Common myeloid progenitor, CD34-positive (primary cell): ENCODE results near the gene SHQ1.

Source experiments
- CTCF ChIA-PET: fragments of 350-600 bp; sonication (Branson Sonifier 250); formaldehyde crosslinking; loops from one replicate; lab custom pipeline; 2021; ENCODE audit warnings: antibody characterized with exemption; lab: Charles Lee
- POLR2A ChIA-PET: fragments of 350-600 bp; sonication (Branson Sonifier 250); formaldehyde crosslinking; loops from one replicate; lab custom pipeline; 2021; ENCODE audit warnings: antibody characterized with exemption; lab: Charles Lee
- DNase-seq, 3 donors: peaks; one replicate each; pipeline versions ENCODE4 v3.0.0 to v3.0.0-alpha.2; 2013
- H3K27ac ChIP-seq, 2 experiments: 1 replicate in 1 of 2; 2 replicates in 1 of 2; pipeline ENCODE4 v1.7.0; 2013; ENCODE audit warnings: inconsistent platforms in 2 of 2, low read length in 2 of 2, mild to moderate bottlenecking in 2 of 2, low read depth in 1 of 2, moderate library complexity in 1 of 2; ENCODE audit not compliant: severe bottlenecking in 2 of 2, insufficient read depth in 1 of 2, poor library complexity in 1 of 2
- H3K27me3 ChIP-seq, 5 experiments: replicated peaks in 2 of 5; 1 replicate in 3 of 5; 2 replicates in 2 of 5; pipeline versions ENCODE4 v1.6.1 to v1.7.0; 2013; ENCODE audit warnings: low read length in 4 of 5, mild to moderate bottlenecking in 2 of 5, moderate library complexity in 2 of 5, inconsistent platforms in 1 of 5; ENCODE audit not compliant: insufficient read depth in 5 of 5, control insufficient read depth in 4 of 5
- H3K36me3 ChIP-seq, 4 experiments: 1 replicate in 2 of 4; 2 replicates in 2 of 4; pipeline versions ENCODE4 v1.6.1 to v1.7.0; 2013; ENCODE audit warnings: low read length in 3 of 4, control low read depth in 1 of 4, mild to moderate bottlenecking in 1 of 4; ENCODE audit not compliant: control insufficient read depth in 4 of 4, insufficient read depth in 4 of 4
- H3K4me1 ChIP-seq, 4 experiments: 1 replicate in 3 of 4; 2 replicates in 1 of 4; pipeline versions ENCODE4 v1.6.1 to v1.7.1; 2013; ENCODE audit warnings: low read length in 3 of 4, mild to moderate bottlenecking in 3 of 4, control low read depth in 1 of 4, inconsistent platforms in 1 of 4, moderate library complexity in 1 of 4; ENCODE audit not compliant: control insufficient read depth in 4 of 4, insufficient read depth in 4 of 4; ENCODE audit errors: control extremely low read depth in 1 of 4
- H3K4me3 ChIP-seq, 7 experiments: 1 replicate in 4 of 7; 2 replicates in 3 of 7; pipeline versions ENCODE4 v1.5.1 to v1.7.0; 2013; ENCODE audit warnings: mild to moderate bottlenecking in 7 of 7, low read length in 6 of 7, moderate library complexity in 6 of 7, inconsistent platforms in 2 of 7, low read depth in 2 of 7, control low read depth in 1 of 7; ENCODE audit not compliant: insufficient read depth in 4 of 7, control insufficient read depth in 1 of 7; ENCODE audit errors: extremely low read depth in 1 of 7
- H3K9me3 ChIP-seq, 5 experiments: 1 replicate in 4 of 5; 2 replicates in 1 of 5; pipeline versions ENCODE4 v1.6.1 to v1.7.1; 2013; ENCODE audit warnings: low read length in 4 of 5, mild to moderate bottlenecking in 2 of 5, inconsistent platforms in 1 of 5, low read depth in 1 of 5, moderate library complexity in 1 of 5; ENCODE audit not compliant: control insufficient read depth in 4 of 5, insufficient read depth in 2 of 5; ENCODE audit errors: control extremely low read depth in 1 of 5
- WGBS: methylation state at CpG from one replicate; pipeline ENCODE4 v1.1.5; 2013; ENCODE audit not compliant: insufficient coverage; 5-methylcytosine and 5-hydroxymethylcytosine counted together

SHQ1 gene

GRCh38 chr3:72830452-72831223, 17.6 kb downstream of the SHQ1 start:
- no peaks in the 10 kb centered on the region for H3K9me3 ChIP-seq
- no peak for DNase-seq
- H3K4me1 ChIP-seq, result no peaks in the 10 kb centered on the region
- POLR2A ChIA-PET, result no interaction called here
- CTCF ChIA-PET, result interaction anchor here (0.7 to 2.0 kb wide), 4 partner anchors 8 to 164 kb away, joined by 3 to 10 read pairs (median 3); partner anchors contain the start of gene SHQ1
- H3K36me3 ChIP-seq, result peaks cover 13 to 50% (median 28%) of the 10 kb centered on the region in 4 experiments
- no peak overlapping the region for H3K4me3 ChIP-seq
- no peaks in the 10 kb centered on the region for H3K27me3 ChIP-seq
- H3K27ac ChIP-seq, result no peak overlapping the region

- no peak overlapping the region for H3K4me3 ChIP-seq
- no peaks in the 10 kb centered on the region for H3K9me3 ChIP-seq
- H3K36me3 ChIP-seq, result peaks cover 13 to 44% (median 24%) of the 10 kb centered on the region in 4 experiments
- no peak overlapping the region for H3K27ac ChIP-seq
- POLR2A ChIA-PET, result no interaction called here
- no peaks in the 10 kb centered on the region for H3K27me3 ChIP-seq
- no peak for DNase-seq
- H3K4me1 ChIP-seq, result no peaks in the 10 kb centered on the region
- CTCF ChIA-PET, result interaction anchor here (2.0 kb wide), 1 partner anchor 8 kb away, joined by 10 read pairs; no protein-coding TSS in a partner anchor
Measured at GRCh38 chr3:72829701-72830100, 18.5 kb downstream of the SHQ1 start.

- peak overlapping the region in 3 of 7 experiments; percentile 22 to 40 (median 40) for H3K4me3 ChIP-seq
- peaks cover 0 to 8% (median 4%) of the 10 kb centered on the region in 4 experiments for H3K36me3 ChIP-seq
- H3K27ac ChIP-seq, result no peak overlapping the region
- 7% methylated on average over 6 of the region's 8 CpGs for WGBS
- ChIA-PET POLR2A (no interaction called here), CTCF (interaction anchor here (0.6 to 7.0 kb wide), 23 partner anchors 8 to 1110 kb away, joined by 3 to 81 read pairs (median 4); partner anchors contain the start of gene SHQ1)
- no peaks in the 10 kb centered on the region for H3K9me3 ChIP-seq
- peaks cover 27 to 53% (median 45%) of the 10 kb centered on the region in 4 experiments for H3K4me1 ChIP-seq
- peak; percentile 25 to 77 (median 70) for DNase-seq
- no peaks in the 10 kb centered on the region for H3K27me3 ChIP-seq
Measured at GRCh38 chr3:72821161-72821781, 27.0 kb downstream of the SHQ1 start.

GRCh38 chr3:72820415-72820814, 27.8 kb downstream of the SHQ1 start:
- peak; percentile 85 to 96 (median 96) for DNase-seq
- CTCF ChIA-PET, result interaction anchor here (0.6 to 7.0 kb wide), 12 partner anchors 12 to 1096 kb away, joined by 3 to 81 read pairs (median 6); no protein-coding TSS in a partner anchor

GRCh38 chr3:72818905-72819304, 29.3 kb downstream of the SHQ1 start:
- Histone ChIP-seq H3K9me3 (no peaks in the 10 kb centered on the region), H3K4me1 (peaks cover 27 to 53% (median 45%) of the 10 kb centered on the region in 4 experiments), H3K27me3 (no peaks in the 10 kb centered on the region), H3K4me3 (no peak overlapping the region), H3K27ac (no peak overlapping the region), H3K36me3 (peaks cover 0 to 9% (median 2%) of the 10 kb centered on the region in 4 experiments)
- POLR2A ChIA-PET, result interaction anchor here (1.3 kb wide), 1 partner anchor 413 kb away, joined by 4 read pairs; no protein-coding TSS in a partner anchor
- CTCF ChIA-PET, result interaction anchor here (0.6 to 7.0 kb wide), 25 partner anchors 9 to 1118 kb away, joined by 3 to 81 read pairs (median 3); partner anchors contain the start of gene SHQ1
- DNase-seq, result peak in 2 of 3 donors; percentile 35 to 40
- WGBS, result no CpG with 5 or more reads among the region's 1 CpG

More at GRCh38 chr3:72820415-72820814, 27.8 kb downstream of the SHQ1 start:
- POLR2A ChIA-PET, result no interaction called here
- Histone ChIP-seq H3K4me3 (peak overlapping the region in 2 of 7 experiments; percentile 22 to 40), H3K4me1 (peaks cover 27 to 53% (median 45%) of the 10 kb centered on the region in 4 experiments), H3K27ac (no peak overlapping the region), H3K36me3 (peaks cover 0 to 8% (median 3%) of the 10 kb centered on the region in 4 experiments), H3K9me3 (no peaks in the 10 kb centered on the region), H3K27me3 (no peaks in the 10 kb centered on the region)

- WGBS, result 83% methylated on average over 1 of the region's 3 CpGs
- Histone ChIP-seq H3K9me3 (no peaks in the 10 kb centered on the region), H3K4me3 (no peak overlapping the region), H3K36me3 (peaks cover 0 to 9% (median 2%) of the 10 kb centered on the region in 4 experiments), H3K27me3 (no peaks in the 10 kb centered on the region), H3K27ac (no peak overlapping the region), H3K4me1 (peaks cover 27 to 53% (median 45%) of the 10 kb centered on the region in 4 experiments)
- ChIA-PET CTCF (interaction anchor here (0.6 to 7.0 kb wide), 21 partner anchors 10 to 1118 kb away, joined by 3 to 81 read pairs (median 3); partner anchors contain the start of gene SHQ1), POLR2A (interaction anchor here (1.3 kb wide), 1 partner anchor 412 kb away, joined by 4 read pairs; no protein-coding TSS in a partner anchor)
- DNase-seq, result peak; percentile 42 to 51 (median 47)
Measured at GRCh38 chr3:72818092-72818773, 30.0 kb downstream of the SHQ1 start.
